HepG2 (cell line): ENCODE measurements around the gene C2. TPM values are rescaled to one million over a fixed set of nuclear protein-coding genes. Genes with fewer than 3 reads are reported as not detected.

ENCODE experiments used
- AHR ChIP-seq: IDR thresholded peaks from 2 replicates; pipeline ENCODE4 v1.6.1; 2018; ENCODE audit warnings: missing genetic modification reagents, missing compliant biosample characterization
- CBX1 ChIP-seq: IDR thresholded peaks from one replicate; pipeline ENCODE4 v1.6.1; 2016; ENCODE audit warnings: antibody characterized with exemption, low read depth
- DPF2 ChIP-seq: sonication (generic); formaldehyde crosslinking; IDR thresholded peaks from 2 replicates; pipeline ENCODE4 v1.4.0; 2020; ENCODE audit warnings: mild to moderate bottlenecking, low read depth, missing genetic modification reagents, borderline replicate concordance
- FOXA3 ChIP-seq: IDR thresholded peaks from 2 replicates; pipeline ENCODE4 v1.6.1; 2016; ENCODE audit warnings: missing genetic modification reagents, missing compliant biosample characterization
- MXD4 ChIP-seq: IDR thresholded peaks from 2 replicates; pipeline ENCODE4 v1.6.1; 2016; ENCODE audit warnings: mild to moderate bottlenecking, missing biosample characterization, missing genetic modification reagents
- NR2F1 ChIP-seq, 2 experiments: fragments of 450-650 bp in 1 of 2; formaldehyde crosslinking in 1 of 2; IDR thresholded peaks; 2 replicates each; pipeline versions ENCODE4 v1.5.0 to v1.6.1; 2016 to 2020; ENCODE audit warnings: mild to moderate bottlenecking in 1 of 2, missing compliant biosample characterization in 1 of 2, missing genetic modification reagents in 1 of 2, moderate library complexity in 1 of 2
- RARA ChIP-seq: IDR thresholded peaks from 2 replicates; pipeline ENCODE4 v1.6.1; 2016; ENCODE audit warnings: missing genetic modification reagents, missing compliant biosample characterization
- TRIM24 ChIP-seq: sonication (generic); formaldehyde crosslinking; IDR thresholded peaks from 2 replicates; pipeline ENCODE4 v1.8.0; 2022; ENCODE audit warnings: mild to moderate bottlenecking, missing genetic modification reagents
- ZBTB21 ChIP-seq: sonication (generic); formaldehyde crosslinking; IDR thresholded peaks from 2 replicates; pipeline ENCODE4 v1.4.0; 2020; ENCODE audit warnings: missing genetic modification reagents
- ZBTB7A ChIP-seq: sonication (generic); formaldehyde crosslinking; IDR thresholded peaks from 2 replicates; pipeline ENCODE4 v1.8.0; 2022; ENCODE audit warnings: mild to moderate bottlenecking, missing genetic modification reagents
- ZNF17 ChIP-seq: sonication (generic); formaldehyde crosslinking; IDR thresholded peaks from 2 replicates; pipeline ENCODE4 v1.5.0; 2020; ENCODE audit warnings: mild to moderate bottlenecking, missing genetic modification reagents
- ZNF564 ChIP-seq: sonication (generic); formaldehyde crosslinking; IDR thresholded peaks from 2 replicates; pipeline ENCODE4 v1.8.1; 2023; ENCODE audit warnings: mild to moderate bottlenecking, missing genetic modification reagents
- ZNF788 ChIP-seq: sonication (generic); formaldehyde crosslinking; IDR thresholded peaks from 2 replicates; pipeline ENCODE4 v1.5.0; 2020; ENCODE audit warnings: mild to moderate bottlenecking, missing genetic modification reagents, borderline replicate concordance
- ZSCAN20 ChIP-seq: sonication (generic); formaldehyde crosslinking; IDR thresholded peaks from 2 replicates; pipeline ENCODE4 v1.4.0; 2020; ENCODE audit warnings: missing genetic modification reagents, mild to moderate bottlenecking, borderline replicate concordance
- polyA plus RNA-seq, 8 experiments: library from polyadenylated mRNA; depleted of rRNA in 3 of 8; stranded (reverse) in 7 of 8; unstranded in 1 of 8; fragments of >200 nt; fragmentation: Illumina TruSeq in 4 of 8; extraction: Trizol in 4 of 8; gene quantifications; 2 replicates each; pipeline versions ENCODE4 v1.2.1 to v1.2.3, GENCODE V29; 2011 to 2016; ENCODE audit warnings: low read depth in 4 of 8, missing spikeins in 1 of 8, mixed read lengths in 1 of 8; ENCODE audit not compliant: insufficient read depth in 1 of 8
- total RNA-seq, 5 experiments: library from RNA; depleted of rRNA; stranded (reverse); fragments of >200 nt; fragmentation: Illumina TruSeq; extraction: Trizol; gene quantifications; 2 replicates each; pipeline ENCODE4 v1.2.3, GENCODE V29; 2016; ENCODE audit warnings: low read depth in 1 of 5
- TF ChIP-seq, protein P1 (sequence below): sonication (generic); formaldehyde crosslinking; IDR thresholded peaks from 2 replicates; pipeline ENCODE4 v1.9.0; 2022; ENCODE audit warnings: missing genetic modification reagents, mild to moderate bottlenecking, borderline replicate concordance
- TF ChIP-seq, protein P2 (sequence below): IDR thresholded peaks from 2 replicates; pipeline ENCODE4 v1.6.1; 2016; ENCODE audit warnings: low read depth, control low read depth
- TF ChIP-seq, protein P3 (sequence below): sonication (generic); formaldehyde crosslinking; IDR thresholded peaks from 2 replicates; pipeline ENCODE4 v1.4.0; 2020; ENCODE audit warnings: mild to moderate bottlenecking, missing genetic modification reagents
- TF ChIP-seq, protein P4 (sequence below): sonication (generic); formaldehyde crosslinking; IDR thresholded peaks from 2 replicates; pipeline ENCODE4 v1.4.0; 2020; ENCODE audit warnings: missing genetic modification reagents, low read depth, mild to moderate bottlenecking, borderline replicate concordance
- TF ChIP-seq, protein P5 (sequence below): sonication (generic); formaldehyde crosslinking; IDR thresholded peaks from 2 replicates; pipeline ENCODE4 v1.9.0; 2021; ENCODE audit warnings: missing genetic modification reagents, borderline replicate concordance
- TF ChIP-seq, protein P6 (sequence below): sonication (generic); formaldehyde crosslinking; IDR thresholded peaks from 2 replicates; pipeline ENCODE4 v1.4.0; 2020; ENCODE audit warnings: missing genetic modification reagents

The C2 gene
- total and polyA plus RNA-seq, 2 of the 13 experiments (the other 11 are each of a cell fraction or from before 2014, with no cell fraction given) = 165 to 307 TPM

DNA sequence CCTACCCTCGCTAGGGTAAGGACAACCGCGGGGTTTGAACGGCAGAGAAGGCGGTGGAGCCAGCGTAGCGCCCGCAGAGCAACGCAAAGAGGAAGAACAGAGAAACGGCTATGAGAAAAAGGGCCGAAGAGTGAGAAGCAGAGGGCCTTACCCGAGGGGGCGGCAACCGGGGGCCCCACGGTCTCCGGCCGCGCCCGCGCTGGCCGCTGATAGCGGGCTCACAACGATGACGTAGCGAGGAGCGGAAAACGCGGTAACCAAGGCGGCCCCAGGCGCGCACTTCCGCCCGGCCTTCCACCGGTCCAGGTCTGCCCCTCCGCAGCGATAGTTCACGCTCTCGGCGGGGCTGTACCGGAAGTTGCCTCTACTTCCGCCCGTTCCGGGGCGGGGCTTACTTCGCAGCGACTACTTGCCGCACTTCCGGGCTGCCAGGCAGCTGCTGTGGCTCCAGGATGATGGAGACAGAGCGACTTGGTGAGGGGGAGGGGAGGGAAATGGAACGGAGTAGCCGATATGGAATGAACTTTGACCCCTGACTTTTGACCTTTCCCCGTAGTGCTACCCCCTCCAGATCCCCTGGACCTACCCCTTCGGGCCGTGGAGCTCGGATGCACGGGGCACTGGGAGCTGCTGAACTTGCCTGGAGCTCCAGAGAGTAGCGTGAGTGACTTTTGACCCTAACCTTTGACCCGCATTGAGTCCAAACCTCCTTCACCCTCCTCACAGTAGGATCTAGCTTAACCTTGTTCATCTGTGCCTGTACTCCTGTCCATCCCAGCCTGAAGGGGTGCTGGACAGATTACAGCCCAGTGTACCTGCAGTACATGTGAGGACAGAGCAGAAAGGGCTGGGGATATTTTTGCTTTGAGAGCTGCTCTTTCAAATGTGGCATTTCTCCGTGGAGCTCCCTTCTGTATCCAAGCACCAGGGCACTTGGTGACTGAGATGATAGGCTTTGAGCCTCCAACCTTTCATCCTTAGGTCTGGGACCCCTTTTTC, 31.5 kb downstream of the C2 start, which contains the start of the genes NELFE and SKIC2 (continued):
- TF ChIP-seq, protein P1, sequence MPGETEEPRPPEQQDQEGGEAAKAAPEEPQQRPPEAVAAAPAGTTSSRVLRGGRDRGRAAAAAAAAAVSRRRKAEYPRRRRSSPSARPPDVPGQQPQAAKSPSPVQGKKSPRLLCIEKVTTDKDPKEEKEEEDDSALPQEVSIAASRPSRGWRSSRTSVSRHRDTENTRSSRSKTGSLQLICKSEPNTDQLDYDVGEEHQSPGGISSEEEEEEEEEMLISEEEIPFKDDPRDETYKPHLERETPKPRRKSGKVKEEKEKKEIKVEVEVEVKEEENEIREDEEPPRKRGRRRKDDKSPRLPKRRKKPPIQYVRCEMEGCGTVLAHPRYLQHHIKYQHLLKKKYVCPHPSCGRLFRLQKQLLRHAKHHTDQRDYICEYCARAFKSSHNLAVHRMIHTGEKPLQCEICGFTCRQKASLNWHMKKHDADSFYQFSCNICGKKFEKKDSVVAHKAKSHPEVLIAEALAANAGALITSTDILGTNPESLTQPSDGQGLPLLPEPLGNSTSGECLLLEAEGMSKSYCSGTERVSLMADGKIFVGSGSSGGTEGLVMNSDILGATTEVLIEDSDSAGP (CRISPR knock-in tag) = peak; percentile 97
- TF ChIP-seq ZNF17 (CRISPR knock-in tag) = no peak
- TF ChIP-seq AHR (CRISPR knock-in tag) = no peak; the same call in 1 of the 2 replicates
- peak; percentile 84; the same call in 1 of the 2 replicates for TF ChIP-seq MXD4 (CRISPR knock-in tag)
- TF ChIP-seq, protein P2, sequence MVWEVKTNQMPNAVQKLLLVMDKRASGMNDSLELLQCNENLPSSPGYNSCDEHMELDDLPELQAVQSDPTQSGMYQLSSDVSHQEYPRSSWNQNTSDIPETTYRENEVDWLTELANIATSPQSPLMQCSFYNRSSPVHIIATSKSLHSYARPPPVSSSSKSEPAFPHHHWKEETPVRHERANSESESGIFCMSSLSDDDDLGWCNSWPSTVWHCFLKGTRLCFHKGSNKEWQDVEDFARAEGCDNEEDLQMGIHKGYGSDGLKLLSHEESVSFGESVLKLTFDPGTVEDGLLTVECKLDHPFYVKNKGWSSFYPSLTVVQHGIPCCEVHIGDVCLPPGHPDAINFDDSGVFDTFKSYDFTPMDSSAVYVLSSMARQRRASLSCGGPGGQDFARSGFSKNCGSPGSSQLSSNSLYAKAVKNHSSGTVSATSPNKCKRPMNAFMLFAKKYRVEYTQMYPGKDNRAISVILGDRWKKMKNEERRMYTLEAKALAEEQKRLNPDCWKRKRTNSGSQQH (CRISPR knock-in tag) = peak; percentile 87; the same call in 1 of the 2 replicates
- TF ChIP-seq FOXA3 = peak; percentile 45
- TF ChIP-seq, protein P3, sequence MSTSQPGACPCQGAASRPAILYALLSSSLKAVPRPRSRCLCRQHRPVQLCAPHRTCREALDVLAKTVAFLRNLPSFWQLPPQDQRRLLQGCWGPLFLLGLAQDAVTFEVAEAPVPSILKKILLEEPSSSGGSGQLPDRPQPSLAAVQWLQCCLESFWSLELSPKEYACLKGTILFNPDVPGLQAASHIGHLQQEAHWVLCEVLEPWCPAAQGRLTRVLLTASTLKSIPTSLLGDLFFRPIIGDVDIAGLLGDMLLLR (CRISPR knock-in tag) = no peak
- TF ChIP-seq, protein P4, sequence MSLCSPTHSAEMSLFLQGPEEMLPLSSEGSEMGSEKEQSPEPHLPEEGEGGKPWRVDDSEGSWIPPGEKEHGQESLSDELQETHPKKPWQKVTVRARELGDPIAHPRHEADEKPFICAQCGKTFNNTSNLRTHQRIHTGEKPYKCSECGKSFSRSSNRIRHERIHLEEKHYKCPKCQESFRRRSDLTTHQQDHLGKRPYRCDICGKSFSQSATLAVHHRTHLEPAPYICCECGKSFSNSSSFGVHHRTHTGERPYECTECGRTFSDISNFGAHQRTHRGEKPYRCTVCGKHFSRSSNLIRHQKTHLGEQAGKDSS (CRISPR knock-in tag) = peak; percentile 17; the same call in 1 of the 2 replicates
- no peak for TF ChIP-seq CBX1
- TF ChIP-seq, protein P5, sequence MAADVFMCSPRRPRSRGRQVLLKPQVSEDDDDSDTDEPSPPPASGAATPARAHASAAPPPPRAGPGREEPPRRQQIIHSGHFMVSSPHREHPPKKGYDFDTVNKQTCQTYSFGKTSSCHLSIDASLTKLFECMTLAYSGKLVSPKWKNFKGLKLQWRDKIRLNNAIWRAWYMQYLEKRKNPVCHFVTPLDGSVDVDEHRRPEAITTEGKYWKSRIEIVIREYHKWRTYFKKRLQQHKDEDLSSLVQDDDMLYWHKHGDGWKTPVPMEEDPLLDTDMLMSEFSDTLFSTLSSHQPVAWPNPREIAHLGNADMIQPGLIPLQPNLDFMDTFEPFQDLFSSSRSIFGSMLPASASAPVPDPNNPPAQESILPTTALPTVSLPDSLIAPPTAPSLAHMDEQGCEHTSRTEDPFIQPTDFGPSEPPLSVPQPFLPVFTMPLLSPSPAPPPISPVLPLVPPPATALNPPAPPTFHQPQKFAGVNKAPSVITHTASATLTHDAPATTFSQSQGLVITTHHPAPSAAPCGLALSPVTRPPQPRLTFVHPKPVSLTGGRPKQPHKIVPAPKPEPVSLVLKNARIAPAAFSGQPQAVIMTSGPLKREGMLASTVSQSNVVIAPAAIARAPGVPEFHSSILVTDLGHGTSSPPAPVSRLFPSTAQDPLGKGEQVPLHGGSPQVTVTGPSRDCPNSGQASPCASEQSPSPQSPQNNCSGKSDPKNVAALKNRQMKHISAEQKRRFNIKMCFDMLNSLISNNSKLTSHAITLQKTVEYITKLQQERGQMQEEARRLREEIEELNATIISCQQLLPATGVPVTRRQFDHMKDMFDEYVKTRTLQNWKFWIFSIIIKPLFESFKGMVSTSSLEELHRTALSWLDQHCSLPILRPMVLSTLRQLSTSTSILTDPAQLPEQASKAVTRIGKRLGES (CRISPR knock-in tag) = 0 out of 2 replicates have a peak, but pooled peaks have one; percentile 63
- TF ChIP-seq TRIM24 (CRISPR knock-in tag) = no peak
- no peak for TF ChIP-seq ZBTB7A (CRISPR knock-in tag)
- TF ChIP-seq NR2F1 (CRISPR knock-in tag; IDR thresholded peaks at IDR 0.05) = peak; percentile 94 to 99
- 0 out of 2 replicates have a peak, but pooled peaks have one; percentile 43 for TF ChIP-seq DPF2 (CRISPR knock-in tag)
- 0 out of 2 replicates have a peak, but pooled peaks have one; percentile 35 for TF ChIP-seq ZNF564
- peak; percentile 66; the same call in 1 of the 2 replicates for TF ChIP-seq ZSCAN20 (CRISPR knock-in tag)
- TF ChIP-seq ZNF788 (CRISPR knock-in tag) = peak; percentile 95; the same call in 1 of the 2 replicates
- TF ChIP-seq, protein P6, sequence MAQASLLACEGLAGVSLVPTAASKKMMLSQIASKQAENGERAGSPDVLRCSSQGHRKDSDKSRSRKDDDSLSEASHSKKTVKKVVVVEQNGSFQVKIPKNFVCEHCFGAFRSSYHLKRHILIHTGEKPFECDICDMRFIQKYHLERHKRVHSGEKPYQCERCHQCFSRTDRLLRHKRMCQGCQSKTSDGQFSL (CRISPR knock-in tag) = peak; percentile 82
- no peak for TF ChIP-seq RARA
- peak; percentile 96 for TF ChIP-seq ZBTB21 (CRISPR knock-in tag)
